Esophagus muscularis mucosa (tissue), 4 donors: ENCODE results near the gene RPL13. TPM values are rescaled to one million over a fixed set of nuclear protein-coding genes. Genes with fewer than 3 reads are reported as not detected.

Experiments
- DNase-seq: peaks from one replicate; pipeline ENCODE4 v3.0.0-alpha.2; 2017; ENCODE audit errors: extremely low spot score
- H3K27ac ChIP-seq, 4 donors: fragments of 200-600 bp; sonication (generic); replicated peaks in 1 of 4; 1 replicate in 3 of 4; 2 replicates in 1 of 4; pipeline ENCODE4 v1.5.1; 2016 to 2019; ENCODE audit warnings: mild to moderate bottlenecking in 1 of 4
- H3K27me3 ChIP-seq, 4 donors: fragments of 200-600 bp; sonication (generic); one replicate each; pipeline versions ENCODE4 v1.5.1 to v1.6.0; 2016 to 2019
- H3K36me3 ChIP-seq, 4 donors: fragments of 200-600 bp; sonication (generic); one replicate each; pipeline ENCODE4 v1.5.1; 2016 to 2019
- H3K4me1 ChIP-seq, 4 donors: fragments of 200-600 bp; sonication (generic); one replicate each; pipeline ENCODE4 v1.5.1; 2016 to 2019
- H3K4me3 ChIP-seq, 4 donors: fragments of 200-600 bp; sonication (generic); 1 replicate in 2 of 4; 2 replicates in 2 of 4; pipeline ENCODE4 v1.5.1; 2016 to 2019; ENCODE audit warnings: mild to moderate bottlenecking in 4 of 4, moderate library complexity in 1 of 4
- H3K9me3 ChIP-seq, 4 donors: fragments of 200-600 bp; sonication (generic); 1 replicate in 3 of 4; 2 replicates in 1 of 4; pipeline ENCODE4 v1.5.1; 2016 to 2019
- EP300 ChIP-seq: sonication (generic); formaldehyde crosslinking; IDR thresholded peaks from one replicate; pipeline ENCODE4 v1.6.1; 2017; ENCODE audit warnings: antibody characterized with exemption
- POLR2A ChIP-seq: fragments of 450-650 bp; IDR thresholded peaks from one replicate; pipeline ENCODE4 v1.6.1; 2017; ENCODE audit warnings: antibody characterized with exemption, moderate library complexity, mild to moderate bottlenecking, low read depth
- POLR2AphosphoS5 ChIP-seq, 2 donors: sonication (generic); formaldehyde crosslinking; IDR thresholded peaks; one replicate each; pipeline ENCODE4 v1.6.1; 2017; ENCODE audit warnings: antibody characterized with exemption in 2 of 2
- WGBS: methylation state at CpG from one replicate; pipeline ENCODE4 v1.1.5; 2018; 5-methylcytosine and 5-hydroxymethylcytosine counted together
- intact Hi-C: fragments of 100-400 bp; cut with DNase I; formaldehyde crosslinking; loops from one replicate; pipeline ENCODE4 v1.15.1; 2023
- total RNA-seq, 4 donors: library from RNA; depleted of rRNA; stranded (reverse); fragments of >200 nt; gene quantifications; one replicate each; pipeline versions ENCODE4 v1.1.0 to v1.2.1, GENCODE V29; 2016
- TF ChIP-seq, protein P1 (sequence below), 3 experiments: fragments of 200-600 bp in 2 of 3; fragments of 450-650 bp in 1 of 3; sonication (generic) in 2 of 3; IDR thresholded peaks; one replicate each; pipeline ENCODE4 v1.5.1; 2017 to 2019; ENCODE audit warnings: antibody characterized with exemption in 3 of 3, mild to moderate bottlenecking in 2 of 3, moderate library complexity in 1 of 3

RPL13 gene
- total RNA-seq, 4 donors from 2014 or later, result 4,039 to 6,804 (median 5,312) TPM

- 4% methylated on average over 17 of the region's 103 CpGs for WGBS
These were observed 15.0 kb downstream of the RPL13 start, which contains the start of gene CPNE7 for GRCh38 chr16:89575247-89576152. TSS of gene CPNE7 (plus strand) at chr16:89575758. CDS start at chr16:89575898, 140 bp downstream.

GRCh38 chr16:89576153-89577054, 15.9 kb downstream of the RPL13 start:
- 58% methylated on average over 9 of the region's 89 CpGs for WGBS
- no peak for DNase-seq
- H3K4me3 ChIP-seq, result peak overlapping the region; percentile 35 to 49 (median 36)
- H3K4me1 ChIP-seq, result peaks cover 22 to 40% (median 31%) of the 10 kb centered on the region in 4 donors
- H3K36me3 ChIP-seq, result no peaks in the 10 kb centered on the region
- no peak overlapping the region for H3K27ac ChIP-seq
- peaks cover 6 to 70% (median 30%) of the 10 kb centered on the region in 4 donors for H3K27me3 ChIP-seq
- no peaks in the 10 kb centered on the region for H3K9me3 ChIP-seq
- intact Hi-C loops, result no loop called here
- TF ChIP-seq POLR2AphosphoS5 (IDR thresholded peaks at IDR 0.05) (no peak), EP300 (no peak), POLR2A (no peak)
- TF ChIP-seq, protein P1, sequence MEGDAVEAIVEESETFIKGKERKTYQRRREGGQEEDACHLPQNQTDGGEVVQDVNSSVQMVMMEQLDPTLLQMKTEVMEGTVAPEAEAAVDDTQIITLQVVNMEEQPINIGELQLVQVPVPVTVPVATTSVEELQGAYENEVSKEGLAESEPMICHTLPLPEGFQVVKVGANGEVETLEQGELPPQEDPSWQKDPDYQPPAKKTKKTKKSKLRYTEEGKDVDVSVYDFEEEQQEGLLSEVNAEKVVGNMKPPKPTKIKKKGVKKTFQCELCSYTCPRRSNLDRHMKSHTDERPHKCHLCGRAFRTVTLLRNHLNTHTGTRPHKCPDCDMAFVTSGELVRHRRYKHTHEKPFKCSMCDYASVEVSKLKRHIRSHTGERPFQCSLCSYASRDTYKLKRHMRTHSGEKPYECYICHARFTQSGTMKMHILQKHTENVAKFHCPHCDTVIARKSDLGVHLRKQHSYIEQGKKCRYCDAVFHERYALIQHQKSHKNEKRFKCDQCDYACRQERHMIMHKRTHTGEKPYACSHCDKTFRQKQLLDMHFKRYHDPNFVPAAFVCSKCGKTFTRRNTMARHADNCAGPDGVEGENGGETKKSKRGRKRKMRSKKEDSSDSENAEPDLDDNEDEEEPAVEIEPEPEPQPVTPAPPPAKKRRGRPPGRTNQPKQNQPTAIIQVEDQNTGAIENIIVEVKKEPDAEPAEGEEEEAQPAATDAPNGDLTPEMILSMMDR (IDR thresholded peaks at IDR 0.05), result no peak

More at GRCh38 chr16:89575247-89576152, 15.0 kb downstream of the RPL13 start, which contains the start of gene CPNE7:
- Histone ChIP-seq H3K27ac (no peak within 1 kb of the TSS), H3K27me3 (peaks cover 6 to 77% (median 30%) of the 10 kb centered on the region in 4 donors), H3K4me1 (peaks cover 22 to 40% (median 31%) of the 10 kb centered on the region in 4 donors), H3K9me3 (no peaks in the 10 kb centered on the region), H3K4me3 (peak within 1 kb of the TSS; percentile 35 to 49 (median 36)), H3K36me3 (no peaks in the 10 kb centered on the region)
- TF ChIP-seq, protein P1 (IDR thresholded peaks at IDR 0.05), result no peak
- TF ChIP-seq POLR2A, result no peak
- TF ChIP-seq POLR2AphosphoS5 (IDR thresholded peaks at IDR 0.05), result no peak
- no peak for TF ChIP-seq EP300
- no peak for DNase-seq
- intact Hi-C loops, result no loop called here

DNA sequence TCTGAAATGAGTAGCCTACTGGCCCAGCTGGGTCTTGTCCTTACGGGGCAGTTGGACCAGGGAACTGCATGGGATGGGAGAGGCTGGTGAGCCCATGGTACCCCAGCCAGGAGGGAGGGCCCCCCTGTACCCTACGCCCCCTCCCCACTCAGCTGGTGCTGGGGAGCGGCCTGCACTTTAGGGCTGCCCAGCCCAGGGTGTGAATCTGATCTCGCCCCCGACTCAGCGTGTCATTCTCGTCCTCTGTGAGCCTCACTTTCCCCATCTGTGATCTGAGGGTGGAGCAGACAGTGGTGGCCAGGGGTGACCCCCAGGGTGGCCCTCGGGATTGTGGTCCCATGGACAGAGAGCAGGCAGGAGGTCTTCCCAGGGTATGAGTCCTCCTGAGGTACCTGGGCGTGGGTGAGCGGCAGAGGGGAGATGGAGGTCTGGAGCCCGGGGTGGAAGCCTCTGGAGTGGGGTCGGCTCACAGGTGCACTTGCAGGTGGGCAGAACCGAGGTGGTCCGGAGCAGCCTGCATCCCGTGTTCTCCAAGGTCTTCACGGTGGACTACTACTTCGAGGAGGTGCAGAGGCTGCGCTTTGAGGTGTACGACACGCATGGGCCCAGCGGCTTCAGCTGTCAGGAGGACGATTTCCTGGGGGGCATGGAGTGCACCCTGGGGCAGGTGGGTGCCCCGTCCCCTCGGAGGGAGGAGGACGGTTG, 16.7 kb downstream of the RPL13 start:
- TF ChIP-seq EP300, result no peak
- TF ChIP-seq POLR2A, result no peak
- TF ChIP-seq, protein P1 (IDR thresholded peaks at IDR 0.05), result no peak
- TF ChIP-seq POLR2AphosphoS5 (IDR thresholded peaks at IDR 0.05), result no peak
- intact Hi-C loops, result no loop called here
- 93% methylated on average over 10 of the region's 25 CpGs for WGBS
- no peak overlapping the region for H3K27ac ChIP-seq
- DNase-seq, result no peak
- no peaks in the 10 kb centered on the region for H3K36me3 ChIP-seq
- peaks cover 6 to 62% (median 30%) of the 10 kb centered on the region in 4 donors for H3K27me3 ChIP-seq
- no peaks in the 10 kb centered on the region for H3K9me3 ChIP-seq
- H3K4me1 ChIP-seq, result peaks cover 22 to 32% (median 25%) of the 10 kb centered on the region in 4 donors
- no peak overlapping the region for H3K4me3 ChIP-seq

DNA sequence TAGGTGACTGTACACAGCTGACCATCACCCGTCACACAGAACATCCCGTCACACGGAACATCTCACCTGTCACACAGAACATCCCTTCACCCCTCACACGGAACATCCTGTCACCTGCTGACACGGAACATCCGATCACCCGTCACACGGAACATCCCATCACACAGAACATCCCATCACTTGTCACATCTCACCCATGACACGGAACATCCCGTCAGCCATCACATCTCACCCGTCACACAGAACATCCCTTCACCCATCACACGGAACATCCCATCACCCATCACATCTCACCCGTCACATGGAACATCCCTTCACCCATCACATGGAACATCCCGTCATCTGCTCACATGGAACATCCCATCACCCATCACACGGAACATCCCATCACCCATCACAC, 18.9 kb downstream of the RPL13 start:
- H3K4me3 ChIP-seq, result no peak overlapping the region
- no peaks in the 10 kb centered on the region for H3K9me3 ChIP-seq
- H3K27ac ChIP-seq, result no peak overlapping the region
- peaks cover 6 to 52% (median 23%) of the 10 kb centered on the region in 4 donors for H3K27me3 ChIP-seq
- intact Hi-C loops, result no loop called here
- no peaks in the 10 kb centered on the region for H3K36me3 ChIP-seq
- H3K4me1 ChIP-seq, result peaks cover 22 to 27% (median 23%) of the 10 kb centered on the region in 4 donors
- TF ChIP-seq POLR2A (no peak), EP300 (no peak), POLR2AphosphoS5 (IDR thresholded peaks at IDR 0.05) (no peak)
- TF ChIP-seq, protein P1 (IDR thresholded peaks at IDR 0.05), result no peak
- WGBS, result 92% methylated on average over 15 of the region's 15 CpGs
- DNase-seq, result no peak
